ENCODE results near the gene FRMD8. TPM values are rescaled to one million over a fixed set of nuclear protein-coding genes. Genes with fewer than 3 reads are reported as not detected.

FRMD8 gene
- total and polyA plus RNA-seq, 9 of the 15 experiments (the other 6 are each of a cell fraction or from before 2014, with no cell fraction given), result 4.5 to 54.5 (median 15.8) TPM

DNA sequence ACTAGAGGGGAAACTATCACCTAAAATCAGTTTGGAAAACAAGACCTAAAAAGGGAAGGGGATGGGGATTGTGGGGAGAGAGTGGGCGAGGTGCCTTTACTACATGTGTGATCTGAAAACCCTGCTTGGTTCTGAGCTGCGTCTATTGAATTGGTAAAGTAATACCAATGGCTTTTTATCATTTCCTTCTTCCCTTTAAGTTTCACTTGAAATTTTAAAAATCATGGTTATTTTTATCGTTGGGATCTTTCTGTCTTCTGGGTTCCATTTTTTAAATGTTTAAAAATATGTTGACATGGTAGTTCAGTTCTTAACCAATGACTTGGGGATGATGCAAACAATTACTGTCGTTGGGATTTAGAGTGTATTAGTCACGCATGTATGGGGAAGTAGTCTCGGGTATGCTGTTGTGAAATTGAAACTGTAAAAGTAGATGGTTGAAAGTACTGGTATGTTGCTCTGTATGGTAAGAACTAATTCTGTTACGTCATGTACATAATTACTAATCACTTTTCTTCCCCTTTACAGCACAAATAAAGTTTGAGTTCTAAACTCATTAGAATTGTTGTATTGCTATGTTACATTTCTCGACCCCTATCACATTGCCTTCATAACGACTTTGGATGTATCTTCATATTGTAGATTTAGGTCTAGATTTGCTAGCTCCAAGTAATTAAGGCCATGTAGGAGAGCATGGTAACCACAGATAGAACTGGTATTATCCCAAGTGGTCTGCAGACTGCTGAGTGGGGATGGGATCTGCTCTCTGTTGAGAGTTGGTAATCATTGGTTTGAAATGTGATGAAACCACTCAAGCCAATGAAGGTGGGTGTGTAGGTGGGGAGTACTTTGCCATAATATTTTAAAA, 39.8 kb downstream of the FRMD8 start (continued):
- TF ChIP-seq KLF6 (CRISPR knock-in tag; IDR thresholded peaks at IDR 0.05; ENCODE audit: borderline replicate concordance) (no peak), SIX5 (IDR thresholded peaks at IDR 0.05; ENCODE audit: borderline replicate concordance in 1 of 2, insufficient read depth in 1 of 2, low read depth in 1 of 2, low read length in 2 of 2) (no peak), BHLHE40 (IDR thresholded peaks at IDR 0.05; ENCODE audit: low read length) (no peak), FOXK2 (conservative IDR thresholded peaks at IDR 0.05 in 1 of 2, IDR thresholded peaks at IDR 0.05 in 1 of 2; ENCODE audit: low read depth in 2 of 2) (peak in 1 of 2 experiments; percentile 51; a peak in 2 of 4 replicates), HCFC1 (IDR thresholded peaks at IDR 0.05; ENCODE audit: low read depth, low read length) (no peak), SMARCB1 (IDR thresholded peaks at IDR 0.05; ENCODE audit: insufficient read length, low read depth) (no peak), ZNF232 (CRISPR knock-in tag; IDR thresholded peaks at IDR 0.05) (no peak), OTX1 (CRISPR knock-in tag; IDR thresholded peaks at IDR 0.05) (no peak), ETV1 (tag; conservative IDR thresholded peaks at IDR 0.05; ENCODE audit: low read depth) (no peak), SMARCA5 (IDR thresholded peaks at IDR 0.05) (no peak), COPS2 (conservative IDR thresholded peaks at IDR 0.05) (no peak), TSC22D4 (tag; IDR thresholded peaks at IDR 0.05) (no peak), RERE (CRISPR knock-in tag; IDR thresholded peaks at IDR 0.05; ENCODE audit: borderline replicate concordance) (no peak), KLF16 (IDR thresholded peaks at IDR 0.05) (no peak), MXD1 (CRISPR knock-in tag; IDR thresholded peaks at IDR 0.05; ENCODE audit: borderline replicate concordance, poor library complexity, severe bottlenecking) (no peak), SMAD3 (CRISPR knock-in tag; conservative IDR thresholded peaks at IDR 0.05) (no peak), TAF1 (IDR thresholded peaks at IDR 0.05; ENCODE audit: control insufficient read depth, extremely low read depth, insufficient read depth, low read length, severe bottlenecking) (peak; percentile 15), FOXJ3 (CRISPR knock-in tag; IDR thresholded peaks at IDR 0.05) (no peak), PYGO2 (tag; IDR thresholded peaks at IDR 0.05) (0 out of 2 replicates have a peak, but pooled peaks have one; percentile 54)
- TF ChIP-seq, protein P1, sequence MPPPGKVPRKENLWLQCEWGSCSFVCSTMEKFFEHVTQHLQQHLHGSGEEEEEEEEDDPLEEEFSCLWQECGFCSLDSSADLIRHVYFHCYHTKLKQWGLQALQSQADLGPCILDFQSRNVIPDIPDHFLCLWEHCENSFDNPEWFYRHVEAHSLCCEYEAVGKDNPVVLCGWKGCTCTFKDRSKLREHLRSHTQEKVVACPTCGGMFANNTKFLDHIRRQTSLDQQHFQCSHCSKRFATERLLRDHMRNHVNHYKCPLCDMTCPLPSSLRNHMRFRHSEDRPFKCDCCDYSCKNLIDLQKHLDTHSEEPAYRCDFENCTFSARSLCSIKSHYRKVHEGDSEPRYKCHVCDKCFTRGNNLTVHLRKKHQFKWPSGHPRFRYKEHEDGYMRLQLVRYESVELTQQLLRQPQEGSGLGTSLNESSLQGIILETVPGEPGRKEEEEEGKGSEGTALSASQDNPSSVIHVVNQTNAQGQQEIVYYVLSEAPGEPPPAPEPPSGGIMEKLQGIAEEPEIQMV (tag; conservative IDR thresholded peaks at IDR 0.05; ENCODE audit: low read depth), result 0 out of 2 replicates have a peak, but pooled peaks have one; percentile 11

All from K562 (cell line).